ENCODE measurements around the gene FALEC. TPM values are rescaled to one million over a fixed set of nuclear protein-coding genes. Genes with fewer than 3 reads are reported as not detected.

Gene FALEC
- total RNA-seq, 1 experiment from 2014 or later, result not detected

GRCh38 chr1:150552128-150552910 lies 36.8 kb downstream of the FALEC start:
- Histone ChIP-seq H3K36me3 (ENCODE audit: insufficient read depth, low read length, poor library complexity, severe bottlenecking) (no peaks in the 10 kb centered on the region), H3K27me3 (replicated peaks; ENCODE audit: insufficient read depth, low read depth, low read length, poor library complexity) (no peaks in the 10 kb centered on the region), H3K27ac (ENCODE audit: low read depth, low read length, poor library complexity, severe bottlenecking) (no peak overlapping the region), H3K4me3 (ENCODE audit: low read depth, low read length, poor library complexity, severe bottlenecking) (no peak overlapping the region), H3K4me1 (ENCODE audit: insufficient read depth, low read length, poor library complexity, severe bottlenecking) (peaks cover 10% of the 10 kb centered on the region), H3K9me3 (ENCODE audit: low read depth, low read length, poor library complexity, severe bottlenecking) (no peaks in the 10 kb centered on the region)
- intact Hi-C loops (cut with micrococcal nuclease; ENCODE audit: unreplicated experiment), result no loop called here
- TF ChIP-seq EZH2 (IDR thresholded peaks at IDR 0.05; ENCODE audit: borderline replicate concordance, low read depth, low read length, poor library complexity, severe bottlenecking), result no peak
- TF ChIP-seq, protein P1, sequence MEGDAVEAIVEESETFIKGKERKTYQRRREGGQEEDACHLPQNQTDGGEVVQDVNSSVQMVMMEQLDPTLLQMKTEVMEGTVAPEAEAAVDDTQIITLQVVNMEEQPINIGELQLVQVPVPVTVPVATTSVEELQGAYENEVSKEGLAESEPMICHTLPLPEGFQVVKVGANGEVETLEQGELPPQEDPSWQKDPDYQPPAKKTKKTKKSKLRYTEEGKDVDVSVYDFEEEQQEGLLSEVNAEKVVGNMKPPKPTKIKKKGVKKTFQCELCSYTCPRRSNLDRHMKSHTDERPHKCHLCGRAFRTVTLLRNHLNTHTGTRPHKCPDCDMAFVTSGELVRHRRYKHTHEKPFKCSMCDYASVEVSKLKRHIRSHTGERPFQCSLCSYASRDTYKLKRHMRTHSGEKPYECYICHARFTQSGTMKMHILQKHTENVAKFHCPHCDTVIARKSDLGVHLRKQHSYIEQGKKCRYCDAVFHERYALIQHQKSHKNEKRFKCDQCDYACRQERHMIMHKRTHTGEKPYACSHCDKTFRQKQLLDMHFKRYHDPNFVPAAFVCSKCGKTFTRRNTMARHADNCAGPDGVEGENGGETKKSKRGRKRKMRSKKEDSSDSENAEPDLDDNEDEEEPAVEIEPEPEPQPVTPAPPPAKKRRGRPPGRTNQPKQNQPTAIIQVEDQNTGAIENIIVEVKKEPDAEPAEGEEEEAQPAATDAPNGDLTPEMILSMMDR (conservative IDR thresholded peaks at IDR 0.05; ENCODE audit: low read depth, low read length), result no peak
- DNase-seq (ENCODE audit: low spot score), result peak; percentile 44
- CTCF ChIA-PET, result interaction anchor here (2.1 kb wide), 1 partner anchor 8 kb away, joined by 13 read pairs; no protein-coding TSS in a partner anchor
- POLR2A ChIA-PET (ENCODE audit: low non-redundant PET), result no interaction called here
- BruUV-seq (replicated peaks), result no TSS peak

DNA sequence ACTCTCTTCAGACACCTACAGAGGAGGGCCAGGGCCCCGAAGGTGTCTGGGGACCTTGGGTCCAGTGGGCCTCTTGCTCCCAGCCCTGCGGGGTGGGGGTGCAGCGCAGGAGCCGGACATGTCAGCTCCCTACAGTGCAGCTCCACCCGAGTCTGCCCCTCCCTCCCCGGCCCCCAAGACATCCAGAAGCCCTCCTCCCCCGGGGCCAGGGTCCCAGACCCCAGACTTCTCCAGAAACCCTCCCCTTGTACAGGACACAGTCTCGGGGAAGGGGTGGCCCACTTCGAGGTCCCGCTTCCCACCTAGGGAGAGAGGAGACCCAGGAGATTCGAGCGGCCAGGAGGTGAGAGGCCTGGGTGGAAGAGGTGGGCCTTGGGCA lies 37.3 kb downstream of the FALEC start:
- Histone ChIP-seq H3K4me3 (ENCODE audit: low read depth, low read length, poor library complexity, severe bottlenecking) (no peak overlapping the region), H3K9me3 (ENCODE audit: low read depth, low read length, poor library complexity, severe bottlenecking) (no peaks in the 10 kb centered on the region), H3K36me3 (ENCODE audit: insufficient read depth, low read length, poor library complexity, severe bottlenecking) (no peaks in the 10 kb centered on the region), H3K27ac (ENCODE audit: low read depth, low read length, poor library complexity, severe bottlenecking) (no peak overlapping the region), H3K27me3 (replicated peaks; ENCODE audit: insufficient read depth, low read depth, low read length, poor library complexity) (no peaks in the 10 kb centered on the region), H3K4me1 (ENCODE audit: insufficient read depth, low read length, poor library complexity, severe bottlenecking) (peaks cover 10% of the 10 kb centered on the region)
- ChIA-PET POLR2A (ENCODE audit: low non-redundant PET) (no interaction called here), CTCF (no interaction called here)
- BruUV-seq (replicated peaks), result no TSS peak
- TF ChIP-seq, protein P1 (conservative IDR thresholded peaks at IDR 0.05; ENCODE audit: low read depth, low read length), result no peak
- TF ChIP-seq EZH2 (IDR thresholded peaks at IDR 0.05; ENCODE audit: borderline replicate concordance, low read depth, low read length, poor library complexity, severe bottlenecking), result no peak
- intact Hi-C loops (cut with micrococcal nuclease; ENCODE audit: unreplicated experiment), result no loop called here
- no peak for DNase-seq (ENCODE audit: low spot score)

DNA sequence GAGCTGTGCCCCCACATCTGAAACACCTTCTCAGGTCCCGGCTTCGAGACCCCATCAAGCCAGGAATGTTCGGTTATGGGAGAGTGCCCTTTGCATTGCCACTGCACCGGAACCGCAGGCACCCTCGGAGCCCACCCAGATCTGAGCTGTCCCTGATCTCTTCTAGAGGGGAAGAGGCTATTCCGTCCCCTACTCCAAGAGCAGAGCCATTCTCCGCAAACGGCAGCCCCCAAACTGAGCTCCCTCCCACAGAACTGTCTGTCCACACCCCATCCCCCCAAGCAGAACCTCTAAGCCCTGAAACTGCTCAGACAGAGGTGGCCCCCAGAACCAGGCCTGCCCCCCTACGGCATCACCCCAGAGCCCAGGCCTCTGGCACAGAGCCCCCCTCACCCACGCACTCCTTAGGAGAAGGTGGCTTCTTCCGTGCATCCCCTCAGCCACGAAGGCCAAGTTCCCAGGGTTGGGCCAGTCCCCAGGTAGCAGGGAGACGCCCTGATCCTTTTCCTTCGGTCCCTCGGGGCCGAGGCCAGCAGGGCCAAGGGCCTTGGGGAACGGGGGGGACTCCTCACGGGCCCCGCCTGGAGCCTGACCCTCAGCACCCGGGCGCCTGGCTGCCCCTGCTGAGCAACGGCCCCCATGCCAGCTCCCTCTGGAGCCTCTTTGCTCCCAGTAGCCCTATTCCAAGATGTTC lies 38.0 kb downstream of the FALEC start:
- Histone ChIP-seq H3K4me3 (ENCODE audit: low read depth, low read length, poor library complexity, severe bottlenecking) (no peak overlapping the region), H3K9me3 (ENCODE audit: low read depth, low read length, poor library complexity, severe bottlenecking) (no peaks in the 10 kb centered on the region), H3K27me3 (replicated peaks; ENCODE audit: insufficient read depth, low read depth, low read length, poor library complexity) (no peaks in the 10 kb centered on the region), H3K4me1 (ENCODE audit: insufficient read depth, low read length, poor library complexity, severe bottlenecking) (peaks cover 10% of the 10 kb centered on the region), H3K27ac (ENCODE audit: low read depth, low read length, poor library complexity, severe bottlenecking) (no peak overlapping the region), H3K36me3 (ENCODE audit: insufficient read depth, low read length, poor library complexity, severe bottlenecking) (no peaks in the 10 kb centered on the region)
- no peak for TF ChIP-seq EZH2 (IDR thresholded peaks at IDR 0.05; ENCODE audit: borderline replicate concordance, low read depth, low read length, poor library complexity, severe bottlenecking)
- TF ChIP-seq, protein P1 (conservative IDR thresholded peaks at IDR 0.05; ENCODE audit: low read depth, low read length), result no peak
- intact Hi-C loops (cut with micrococcal nuclease; ENCODE audit: unreplicated experiment), result no loop called here
- no peak for DNase-seq (ENCODE audit: low spot score)
- CTCF ChIA-PET, result no interaction called here
- no TSS peak for BruUV-seq (replicated peaks)
- POLR2A ChIA-PET (ENCODE audit: low non-redundant PET), result no interaction called here
